OCI-LY1 (cell line): ENCODE measurements around the gene CTDSP2.
"Not testable (repeated sequence)": the region's sequence is repeated elsewhere in the genome, so short reads cannot be mapped to it uniquely, and the experiment has no call there.

ENCODE experiments used
- H2AFZ ChIP-seq: fragments of 200-600 bp; sonication (generic), shearing (Covaris generic); 2 replicates; pipeline ENCODE4 v1.6.0; 2014; ENCODE audit warnings: antibody characterized with exemption, mild to moderate bottlenecking, low read length
- H3F3A ChIP-seq: fragments of 200-600 bp; sonication (generic), shearing (Covaris generic); 2 replicates; pipeline ENCODE4 v1.6.0; 2014; ENCODE audit warnings: mild to moderate bottlenecking, antibody characterized with exemption, low read length, moderate library complexity; ENCODE audit not compliant: insufficient read depth
- H3K27ac ChIP-seq: fragments of 200-600 bp; sonication (generic); 2 replicates; pipeline ENCODE4 v1.5.1; 2014; ENCODE audit warnings: low read length, mixed run types, mild to moderate bottlenecking, low read depth; ENCODE audit not compliant: poor library complexity, severe bottlenecking
- H3K27me3 ChIP-seq: fragments of 200-600 bp; sonication (generic); 2 replicates; pipeline ENCODE4 v1.6.0; 2014; ENCODE audit warnings: antibody characterized with exemption, mild to moderate bottlenecking, low read length, moderate library complexity; ENCODE audit not compliant: insufficient read depth
- H3K36me3 ChIP-seq: fragments of 200-600 bp; sonication (generic); 2 replicates; pipeline ENCODE4 v1.6.1; 2014; ENCODE audit warnings: mild to moderate bottlenecking, antibody characterized with exemption, low read length, moderate library complexity, mixed read lengths; ENCODE audit not compliant: insufficient read depth
- H3K4me1 ChIP-seq: fragments of 200-600 bp; sonication (generic); 2 replicates; pipeline ENCODE4 v1.5.1; 2014; ENCODE audit warnings: mild to moderate bottlenecking, low read length, moderate library complexity; ENCODE audit not compliant: insufficient read depth, severe bottlenecking
- H3K4me2 ChIP-seq: fragments of 200-600 bp; sonication (generic), shearing (Covaris generic); 2 replicates; pipeline ENCODE4 v1.6.1; 2014; ENCODE audit warnings: low read length
- H3K4me3 ChIP-seq: fragments of 200-600 bp; sonication (generic); 2 replicates; pipeline ENCODE4 v1.5.1; 2014; ENCODE audit warnings: low read length, low read depth, mild to moderate bottlenecking, mixed read lengths; ENCODE audit not compliant: poor library complexity, severe bottlenecking
- H3K79me2 ChIP-seq: fragments of 200-600 bp; shearing (Covaris generic); 2 replicates; pipeline ENCODE4 v1.6.1; 2016; ENCODE audit warnings: mixed run types, low read length, mixed read lengths; ENCODE audit not compliant: insufficient read depth
- H3K9ac ChIP-seq: fragments of 200-600 bp; sonication (generic), shearing (Covaris generic); 2 replicates; pipeline ENCODE4 v1.6.1; 2014; ENCODE audit warnings: mild to moderate bottlenecking, low read length, mixed read lengths
- H3K9me2 ChIP-seq: fragments of 200-600 bp; sonication (generic), shearing (Covaris generic); 2 replicates; pipeline ENCODE4 v1.6.1; 2014; ENCODE audit warnings: low read depth, mild to moderate bottlenecking, low read length, mixed read lengths
- H3K9me3 ChIP-seq: fragments of 200-600 bp; shearing (Covaris generic); 2 replicates; pipeline ENCODE4 v1.6.1; 2014; ENCODE audit warnings: low read length, mixed read lengths
- H4K20me1 ChIP-seq: fragments of 200-600 bp; sonication (generic), shearing (Covaris generic); 2 replicates; pipeline ENCODE4 v1.6.0; 2016; ENCODE audit warnings: mild to moderate bottlenecking, low read length; ENCODE audit not compliant: insufficient read depth
- EZH2 ChIP-seq: fragments of 200-600 bp; sonication (generic), shearing (Covaris generic); IDR thresholded peaks from 2 replicates; pipeline ENCODE4 v1.8.0; 2017; ENCODE audit warnings: borderline replicate concordance, mixed run types, mild to moderate bottlenecking, antibody characterized with exemption, low read length, moderate library complexity, mixed read lengths
- TF ChIP-seq, protein P1 (sequence below): fragments of 200-600 bp; sonication (generic), shearing (Covaris generic); IDR thresholded peaks from 2 replicates; pipeline ENCODE4 v1.5.1; 2017; ENCODE audit warnings: mild to moderate bottlenecking, antibody characterized with exemption, low read length, moderate library complexity, mixed read lengths

The CTDSP2 gene

DNA sequence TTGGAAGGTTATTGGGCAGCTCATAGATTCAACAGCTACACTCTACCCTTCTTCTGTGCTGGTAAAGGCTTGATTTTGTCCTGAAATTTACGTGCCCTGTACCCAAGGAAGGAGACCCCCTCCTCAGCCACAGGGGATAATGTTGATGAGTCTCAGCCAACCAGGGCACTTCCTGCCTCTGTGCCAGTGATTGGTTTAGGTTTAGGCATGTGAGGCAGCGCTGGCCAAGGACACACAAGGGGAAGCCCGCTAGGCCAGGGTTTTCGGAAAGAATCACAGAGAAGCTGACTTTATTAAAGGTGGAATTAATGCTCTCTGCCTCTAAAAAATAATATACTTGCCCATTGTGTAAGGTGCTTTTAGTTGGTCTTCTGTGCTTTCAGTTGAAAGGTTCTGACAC is 15.4 kb upstream of the CTDSP2 start:
- H4K20me1 ChIP-seq: no peaks in the 10 kb centered on the region
- no peak overlapping the region for H2AFZ ChIP-seq
- H3K27me3 ChIP-seq: no peaks in the 10 kb centered on the region
- H3K79me2 ChIP-seq: no peaks in the 10 kb centered on the region
- no peaks in the 10 kb centered on the region for H3K36me3 ChIP-seq
- no peak overlapping the region for H3K4me3 ChIP-seq
- H3K4me2 ChIP-seq: no peak overlapping the region
- H3K27ac ChIP-seq: no peak overlapping the region
- no peaks in the 10 kb centered on the region for H3F3A ChIP-seq
- H3K9ac ChIP-seq: no peak overlapping the region
- H3K9me2 ChIP-seq: no peaks in the 10 kb centered on the region
- TF ChIP-seq, protein P1, sequence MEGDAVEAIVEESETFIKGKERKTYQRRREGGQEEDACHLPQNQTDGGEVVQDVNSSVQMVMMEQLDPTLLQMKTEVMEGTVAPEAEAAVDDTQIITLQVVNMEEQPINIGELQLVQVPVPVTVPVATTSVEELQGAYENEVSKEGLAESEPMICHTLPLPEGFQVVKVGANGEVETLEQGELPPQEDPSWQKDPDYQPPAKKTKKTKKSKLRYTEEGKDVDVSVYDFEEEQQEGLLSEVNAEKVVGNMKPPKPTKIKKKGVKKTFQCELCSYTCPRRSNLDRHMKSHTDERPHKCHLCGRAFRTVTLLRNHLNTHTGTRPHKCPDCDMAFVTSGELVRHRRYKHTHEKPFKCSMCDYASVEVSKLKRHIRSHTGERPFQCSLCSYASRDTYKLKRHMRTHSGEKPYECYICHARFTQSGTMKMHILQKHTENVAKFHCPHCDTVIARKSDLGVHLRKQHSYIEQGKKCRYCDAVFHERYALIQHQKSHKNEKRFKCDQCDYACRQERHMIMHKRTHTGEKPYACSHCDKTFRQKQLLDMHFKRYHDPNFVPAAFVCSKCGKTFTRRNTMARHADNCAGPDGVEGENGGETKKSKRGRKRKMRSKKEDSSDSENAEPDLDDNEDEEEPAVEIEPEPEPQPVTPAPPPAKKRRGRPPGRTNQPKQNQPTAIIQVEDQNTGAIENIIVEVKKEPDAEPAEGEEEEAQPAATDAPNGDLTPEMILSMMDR: no peak
- TF ChIP-seq EZH2: no peak
- H3K9me3 ChIP-seq: no peaks in the 10 kb centered on the region
- no peaks in the 10 kb centered on the region for H3K4me1 ChIP-seq

GRCh38 chr12:57860883-57861282 is 14.4 kb upstream of the CTDSP2 start:
- not testable (repeated sequence) for H3K4me2 ChIP-seq, H3K9me3 ChIP-seq, H4K20me1 ChIP-seq, H3K4me3 ChIP-seq, H3K36me3 ChIP-seq, H3K27ac ChIP-seq, H3K9ac ChIP-seq, H2AFZ ChIP-seq, H3K4me1 ChIP-seq, H3K79me2 ChIP-seq, H3K27me3 ChIP-seq, H3F3A ChIP-seq, H3K9me2 ChIP-seq

- Histone ChIP-seq H3K79me2 (no peaks in the 10 kb centered on the region), H3K4me2 (no peak overlapping the region), H3K9me3 (no peaks in the 10 kb centered on the region), H3K4me3 (no peak overlapping the region), H3K27me3 (no peaks in the 10 kb centered on the region), H4K20me1 (no peaks in the 10 kb centered on the region), H3K4me1 (no peaks in the 10 kb centered on the region), H2AFZ (no peak overlapping the region), H3K9me2 (no peaks in the 10 kb centered on the region), H3K27ac (no peak overlapping the region), H3F3A (no peaks in the 10 kb centered on the region), H3K9ac (no peak overlapping the region), H3K36me3 (no peaks in the 10 kb centered on the region)
- TF ChIP-seq EZH2: no peak
- TF ChIP-seq, protein P1: no peak
Measured at GRCh38 chr12:57859121-57859520, 12.6 kb upstream of the CTDSP2 start.

DNA sequence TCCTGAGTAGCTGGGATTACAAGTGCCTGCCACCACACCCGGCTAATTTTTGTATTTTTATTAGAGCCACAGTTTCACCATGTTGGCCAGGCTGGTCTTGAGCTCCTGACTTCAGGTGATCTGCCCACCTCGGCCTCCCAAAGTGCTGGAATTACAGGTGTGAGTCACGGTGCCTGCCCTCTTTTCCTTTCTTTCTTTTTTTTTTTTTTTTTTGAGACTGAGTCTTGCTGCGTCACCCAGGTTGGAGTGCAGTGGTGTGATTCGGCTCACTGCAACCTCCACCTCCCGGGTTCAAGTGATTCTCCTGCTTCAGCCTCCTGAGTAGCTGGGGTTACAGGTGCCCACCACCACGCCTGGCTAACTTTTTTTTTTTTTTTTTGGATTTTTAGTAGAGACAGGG is 11.6 kb upstream of the CTDSP2 start:
- not testable (repeated sequence) for H3K27me3 ChIP-seq, H3K4me1 ChIP-seq, H3K79me2 ChIP-seq, H3K9me3 ChIP-seq, H3K36me3 ChIP-seq, H3K27ac ChIP-seq, H3F3A ChIP-seq, H3K9me2 ChIP-seq, H3K4me2 ChIP-seq, H3K9ac ChIP-seq, H3K4me3 ChIP-seq, H2AFZ ChIP-seq, H4K20me1 ChIP-seq
